HG03565 (cell line): ENCODE results near the gene RNF135.
"Not testable (repeated sequence)": the region's sequence is repeated elsewhere in the genome, so short reads cannot be mapped to it uniquely, and the experiment has no call there.

Experiments used
- ATAC-seq: cut with Tn5 transposase; IDR thresholded peaks from one replicate; pipeline ENCODE4 v1.9.1; 2021; ENCODE audit warnings: mild to moderate bottlenecking, moderate library complexity; ENCODE audit not compliant: unreplicated experiment

RNF135 gene

GRCh38 chr17:30970831-30971567 is at the start of gene RNF135:
TSS of gene RNF135 (plus strand) at chr17:30971039. CDS start at chr17:30971074, 35 bp downstream.
- peak; percentile 49 for ATAC-seq

GRCh38 chr17:30921544-30922196 is 49.2 kb upstream of the RNF135 start, which contains the start of gene ADAP2:
TSS of gene ADAP2 (plus strand) at chr17:30921945. CDS start at chr17:30922015, 70 bp downstream.
- no peak for ATAC-seq

- ATAC-seq = no peak
Observed at GRCh38 chr17:30922235-30923030, 48.4 kb upstream of the RNF135 start.

GRCh38 chr17:30924341-30924740 is 46.5 kb upstream of the RNF135 start:
- no peak for ATAC-seq

- no peak for ATAC-seq
Observed at GRCh38 chr17:30926516-30926915, 44.3 kb upstream of the RNF135 start.

- ATAC-seq = no peak
Observed at GRCh38 chr17:30927756-30928155, 43.1 kb upstream of the RNF135 start.

GRCh38 chr17:30928584-30928983 is 42.3 kb upstream of the RNF135 start:
- ATAC-seq = no peak

GRCh38 chr17:30929081-30929633 is 41.7 kb upstream of the RNF135 start:
- no peak for ATAC-seq

GRCh38 chr17:30929861-30930260 is 41.0 kb upstream of the RNF135 start:
- ATAC-seq = not testable (repeated sequence)

- ATAC-seq = no peak
Observed at GRCh38 chr17:30930495-30930894, 40.3 kb upstream of the RNF135 start.

GRCh38 chr17:30931582-30931981 is 39.3 kb upstream of the RNF135 start:
- ATAC-seq = not testable (repeated sequence)

GRCh38 chr17:30933966-30934365 is 36.9 kb upstream of the RNF135 start:
- ATAC-seq = no peak

- ATAC-seq = no peak
Observed at GRCh38 chr17:30939051-30939689, 31.7 kb upstream of the RNF135 start.

- no peak for ATAC-seq
Observed at GRCh38 chr17:30942308-30943079, 28.3 kb upstream of the RNF135 start.

- ATAC-seq = no peak
Observed at GRCh38 chr17:30947796-30948195, 23.0 kb upstream of the RNF135 start.

GRCh38 chr17:30950189-30950588 is 20.6 kb upstream of the RNF135 start:
- no peak for ATAC-seq

GRCh38 chr17:30950669-30951399 is 20.0 kb upstream of the RNF135 start:
- no peak for ATAC-seq

- ATAC-seq = no peak
Observed at GRCh38 chr17:30952638-30953393, 18.0 kb upstream of the RNF135 start.
